Spleen (tissue), 11 donors: ENCODE results near the gene STAG3. TPM values are rescaled to one million over a fixed set of nuclear protein-coding genes. Genes with fewer than 3 reads are reported as not detected.

Source experiments
- DNase-seq: peaks from one replicate; pipeline ENCODE4 v3.0.0-alpha.2; 2020
- H3K27ac ChIP-seq, 8 donors: fragments of 200-600 bp; sonication (generic) in 7 of 8; 1 replicate in 4 of 8; 2 replicates in 4 of 8; pipeline versions ENCODE4 v1.5.0 to v1.8.0; 2016 to 2021; ENCODE audit warnings: inconsistent platforms in 4 of 8, mild to moderate bottlenecking in 4 of 8, moderate library complexity in 1 of 8
- H3K27me3 ChIP-seq, 7 donors: fragments of 200-600 bp; sonication (generic) in 6 of 7; replicated peaks in 1 of 7; 1 replicate in 4 of 7; 2 replicates in 3 of 7; pipeline versions ENCODE4 v1.5.0 to v1.8.0; 2016 to 2021; ENCODE audit warnings: inconsistent platforms in 3 of 7, mild to moderate bottlenecking in 1 of 7
- H3K36me3 ChIP-seq, 6 donors: fragments of 200-600 bp; sonication (generic) in 5 of 6; 1 replicate in 4 of 6; 2 replicates in 2 of 6; pipeline versions ENCODE4 v1.5.0 to v1.8.0; 2016 to 2021; ENCODE audit warnings: inconsistent platforms in 2 of 6
- H3K4me1 ChIP-seq, 6 donors: fragments of 200-600 bp; sonication (generic) in 5 of 6; 1 replicate in 3 of 6; 2 replicates in 3 of 6; pipeline versions ENCODE4 v1.5.0 to v1.8.0; 2016 to 2021; ENCODE audit warnings: inconsistent platforms in 3 of 6
- H3K4me3 ChIP-seq, 8 donors: fragments of 200-600 bp; sonication (generic) in 7 of 8; 1 replicate in 4 of 8; 2 replicates in 4 of 8; pipeline versions ENCODE4 v1.5.0 to v1.8.0; 2016 to 2021; ENCODE audit warnings: inconsistent platforms in 4 of 8, mild to moderate bottlenecking in 4 of 8, moderate library complexity in 2 of 8
- H3K9me3 ChIP-seq, 8 donors: fragments of 200-600 bp; sonication (generic) in 7 of 8; 1 replicate in 4 of 8; 2 replicates in 4 of 8; pipeline versions ENCODE4 v1.5.0 to v1.8.0; 2016 to 2021; ENCODE audit warnings: inconsistent platforms in 4 of 8
- POLR2A ChIP-seq, 3 donors: fragments of 450-650 bp; IDR thresholded peaks; one replicate each; pipeline ENCODE4 v1.5.1; 2017; ENCODE audit warnings: antibody characterized with exemption in 3 of 3, mild to moderate bottlenecking in 1 of 3
- POLR2AphosphoS5 ChIP-seq, 3 donors: sonication (generic); formaldehyde crosslinking; IDR thresholded peaks; one replicate each; pipeline ENCODE4 v1.5.1; 2017; ENCODE audit warnings: antibody characterized with exemption in 3 of 3
- WGBS, 5 donors: extraction: QIAGEN DNeasy Blood & Tissue Kit in 3 of 5; methylation state at CpG; one replicate each; pipeline versions ENCODE4 v1.1.5 to v1.1.7; 2013 to 2018; 5-methylcytosine and 5-hydroxymethylcytosine counted together
- intact Hi-C: fragments of 100-400 bp; cut with DNase I; formaldehyde crosslinking; loops from one replicate; pipeline ENCODE4 v1.15.0; 2023; ENCODE audit warnings: low total_unique reads
- polyA plus RNA-seq, 3 donors: library from polyadenylated mRNA; stranded (reverse); fragments of 200-250 nt; gene quantifications; one replicate each; pipeline ENCODE4 v1.2.1, GENCODE V29; 2013
- total RNA-seq, 7 donors: library from RNA; depleted of rRNA in 3 of 7; stranded (reverse); fragments of >200 nt in 3 of 7; fragmentation: NEBNext Ultra II Directional in 4 of 7; extraction: Animal tissue kit (Norgen Biotek cat#: 25700) in 4 of 7; gene quantifications; one replicate each; pipeline versions ENCODE4 v1.1.0 to v1.2.1, GENCODE V29; 2016 to 2021
- TF ChIP-seq, protein P1 (sequence below), 11 experiments: fragments of 200-600 bp in 7 of 11; fragments of 450-650 bp in 4 of 11; sonication (generic) in 4 of 11; IDR thresholded peaks in 8 of 11; conservative IDR thresholded peaks in 3 of 11; 1 replicate in 7 of 11; 2 replicates in 4 of 11; pipeline versions ENCODE4 v1.4.0 to v1.8.0; 2016 to 2021; ENCODE audit warnings: antibody characterized with exemption in 11 of 11, inconsistent platforms in 4 of 11, mild to moderate bottlenecking in 1 of 11
- donor health status: healthy with polysubstance abuse.
- donor health status: DM: no; HTN: no; CAD: no; lungs with moderate emphysema.
- donor health status: DM: no; HTN: no; CAD: no.
- donor health status: Bipolar disorder and iron deficiency.
- donor health status: healthy.
- donor health status: DM: no; HTN: no; CAD: no.
- donor health status: DM: yes; HTN: yes; CAD: no.

STAG3 gene
- total and polyA plus RNA-seq, 10 donors, result 8.0 to 123 (median 40.4) TPM

DNA sequence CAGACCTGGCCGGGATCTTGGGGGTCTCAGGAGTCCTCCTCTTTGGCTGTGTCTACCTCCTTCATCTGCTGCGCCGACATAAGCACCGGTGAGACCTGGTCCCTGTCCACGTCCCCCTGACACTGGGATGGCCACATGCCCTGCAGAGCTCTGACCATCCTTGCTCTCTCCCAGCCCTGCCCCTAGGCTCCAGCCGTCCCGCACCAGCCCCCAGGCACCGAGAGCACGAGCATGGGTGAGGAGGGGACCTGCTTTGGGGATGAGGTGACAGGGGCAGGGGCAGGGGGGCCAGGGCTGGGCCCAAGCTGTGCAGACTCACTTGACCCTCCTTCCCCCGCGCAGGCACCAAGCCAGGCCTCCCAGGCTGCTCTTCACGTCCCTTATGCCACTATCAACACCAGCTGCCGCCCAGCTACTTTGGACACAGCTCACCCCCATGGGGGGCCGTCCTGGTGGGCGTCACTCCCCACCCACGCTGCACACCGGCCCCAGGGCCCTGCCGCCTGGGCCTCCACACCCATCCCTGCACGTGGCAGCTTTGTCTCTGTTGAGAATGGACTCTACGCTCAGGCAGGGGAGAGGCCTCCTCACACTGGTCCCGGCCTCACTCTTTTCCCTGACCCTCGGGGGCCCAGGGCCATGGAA is 43.0 kb downstream of the STAG3 start:
- Histone ChIP-seq H3K36me3 (peaks cover 0 to 55% (median 19%) of the 10 kb centered on the region in 6 donors), H3K4me1 (peaks cover 0 to 83% (median 21%) of the 10 kb centered on the region in 6 donors), H3K27ac (peak overlapping the region; percentile 88 to 100 (median 92)), H3K4me3 (peak overlapping the region; percentile 31 to 81 (median 44)), H3K9me3 (no peaks in the 10 kb centered on the region), H3K27me3 (no peaks in the 10 kb centered on the region)
- WGBS, 5 donors, result 57 to 80% (median 70%) methylated on average over 14 to 22 of the region's 22 CpGs
- DNase-seq, result peak; percentile 82
- intact Hi-C loops, result loop anchor here (10.0 kb wide), 1 partner anchor 86 kb away; no protein-coding TSS in a partner anchor
- TF ChIP-seq POLR2A (IDR thresholded peaks at IDR 0.05) (no peak), POLR2AphosphoS5 (IDR thresholded peaks at IDR 0.05) (peak in 1 of 3 donors; percentile 52)

DNA sequence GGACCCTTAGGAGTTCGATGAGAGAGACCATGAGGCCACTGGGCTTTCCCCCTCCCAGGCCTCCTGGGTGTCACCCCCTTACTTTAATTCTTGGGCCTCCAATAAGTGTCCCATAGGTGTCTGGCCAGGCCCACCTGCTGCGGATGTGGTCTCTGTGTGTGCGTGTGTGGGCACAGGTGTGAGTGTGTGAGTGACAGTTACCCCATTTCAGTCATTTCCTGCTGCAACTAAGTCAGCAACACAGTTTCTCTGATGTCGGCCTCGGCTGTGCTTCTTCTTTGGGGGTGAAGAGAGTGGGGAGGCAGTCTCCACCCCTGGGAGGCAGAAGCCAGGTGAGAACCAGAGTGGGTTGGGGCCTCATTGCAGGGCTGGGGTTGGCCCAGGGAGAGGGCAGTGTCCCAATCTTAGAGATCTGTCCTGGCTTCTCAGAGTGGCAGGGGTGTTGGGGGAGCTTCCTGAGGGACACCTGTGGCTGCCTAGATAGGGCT is 43.6 kb downstream of the STAG3 start:
- peaks cover 0 to 83% (median 21%) of the 10 kb centered on the region in 6 donors for H3K4me1 ChIP-seq
- peaks cover 0 to 61% (median 19%) of the 10 kb centered on the region in 6 donors for H3K36me3 ChIP-seq
- intact Hi-C loops, result loop anchor here (10.0 kb wide), 1 partner anchor 86 kb away; no protein-coding TSS in a partner anchor
- H3K4me3 ChIP-seq, result peak overlapping the region in 7 of 8 donors; percentile 40 to 81 (median 45)
- peak; percentile 93 for DNase-seq
- WGBS, 5 donors, result 36 to 51% (median 41%) methylated on average over 4 to 5 of the region's 5 CpGs
- TF ChIP-seq POLR2A (IDR thresholded peaks at IDR 0.05) (peak in 2 of 3 donors; percentile 32 to 34), POLR2AphosphoS5 (IDR thresholded peaks at IDR 0.05) (peak; percentile 44 to 97 (median 87))
- TF ChIP-seq, protein P1, sequence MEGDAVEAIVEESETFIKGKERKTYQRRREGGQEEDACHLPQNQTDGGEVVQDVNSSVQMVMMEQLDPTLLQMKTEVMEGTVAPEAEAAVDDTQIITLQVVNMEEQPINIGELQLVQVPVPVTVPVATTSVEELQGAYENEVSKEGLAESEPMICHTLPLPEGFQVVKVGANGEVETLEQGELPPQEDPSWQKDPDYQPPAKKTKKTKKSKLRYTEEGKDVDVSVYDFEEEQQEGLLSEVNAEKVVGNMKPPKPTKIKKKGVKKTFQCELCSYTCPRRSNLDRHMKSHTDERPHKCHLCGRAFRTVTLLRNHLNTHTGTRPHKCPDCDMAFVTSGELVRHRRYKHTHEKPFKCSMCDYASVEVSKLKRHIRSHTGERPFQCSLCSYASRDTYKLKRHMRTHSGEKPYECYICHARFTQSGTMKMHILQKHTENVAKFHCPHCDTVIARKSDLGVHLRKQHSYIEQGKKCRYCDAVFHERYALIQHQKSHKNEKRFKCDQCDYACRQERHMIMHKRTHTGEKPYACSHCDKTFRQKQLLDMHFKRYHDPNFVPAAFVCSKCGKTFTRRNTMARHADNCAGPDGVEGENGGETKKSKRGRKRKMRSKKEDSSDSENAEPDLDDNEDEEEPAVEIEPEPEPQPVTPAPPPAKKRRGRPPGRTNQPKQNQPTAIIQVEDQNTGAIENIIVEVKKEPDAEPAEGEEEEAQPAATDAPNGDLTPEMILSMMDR (IDR thresholded peaks at IDR 0.05 in 8 of 11, conservative IDR thresholded peaks at IDR 0.05 in 3 of 11), result peak in 1 of 11 experiments; percentile 4
- no peaks in the 10 kb centered on the region for H3K9me3 ChIP-seq
- H3K27me3 ChIP-seq, result no peaks in the 10 kb centered on the region
- H3K27ac ChIP-seq, result peak overlapping the region; percentile 88 to 100 (median 92)

DNA sequence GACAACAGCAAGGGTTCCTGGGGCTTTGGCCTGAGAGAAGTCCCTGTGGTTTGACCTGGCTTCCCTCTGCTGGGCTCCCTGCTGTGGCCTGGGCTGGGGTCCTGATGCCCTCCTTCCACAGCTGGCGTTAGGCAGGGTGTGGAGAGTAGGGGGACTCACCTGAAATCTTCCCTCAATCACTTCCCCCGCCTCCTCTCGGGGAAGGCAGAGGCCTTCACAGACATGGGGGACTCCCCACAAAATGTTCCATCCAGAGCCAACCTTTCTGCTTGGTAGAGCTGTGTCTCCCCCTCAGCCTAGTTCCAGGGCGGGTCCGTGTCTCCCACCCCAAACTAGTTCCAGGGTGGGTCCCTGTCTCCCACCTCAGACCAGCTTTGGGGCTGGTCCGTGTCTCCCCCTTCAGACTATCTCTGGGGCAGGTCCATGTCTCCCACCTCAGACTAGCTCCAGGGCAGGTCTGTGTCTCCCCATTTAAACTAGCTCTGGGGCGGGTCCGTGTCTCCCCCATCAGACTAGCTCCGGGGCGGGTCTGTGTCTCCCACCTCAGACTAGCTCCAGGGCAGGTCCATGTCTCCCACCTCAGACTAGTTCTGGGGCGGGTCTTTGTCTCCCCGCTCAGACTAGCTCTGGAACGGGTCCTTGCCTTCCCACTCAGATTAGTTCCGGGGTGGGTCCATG is 44.2 kb downstream of the STAG3 start:
- 77 to 80% (median 79%) methylated on average over 9 to 14 of the region's 14 CpGs for WGBS, 5 donors
- peaks cover 0 to 78% (median 21%) of the 10 kb centered on the region in 6 donors for H3K4me1 ChIP-seq
- TF ChIP-seq, protein P1 (IDR thresholded peaks at IDR 0.05 in 8 of 11, conservative IDR thresholded peaks at IDR 0.05 in 3 of 11), result no peak
- TF ChIP-seq POLR2AphosphoS5 (IDR thresholded peaks at IDR 0.05), result no peak
- TF ChIP-seq POLR2A (IDR thresholded peaks at IDR 0.05), result no peak
- intact Hi-C loops, result loop anchor here (10.0 kb wide), 1 partner anchor 87 kb away; no protein-coding TSS in a partner anchor
- no peaks in the 10 kb centered on the region for H3K9me3 ChIP-seq
- peak overlapping the region in 7 of 8 donors; percentile 4 to 81 (median 45) for H3K4me3 ChIP-seq
- peak overlapping the region; percentile 83 to 100 (median 92) for H3K27ac ChIP-seq
- no peak for DNase-seq
- no peaks in the 10 kb centered on the region for H3K27me3 ChIP-seq
- peaks cover 0 to 67% (median 19%) of the 10 kb centered on the region in 6 donors for H3K36me3 ChIP-seq

DNA sequence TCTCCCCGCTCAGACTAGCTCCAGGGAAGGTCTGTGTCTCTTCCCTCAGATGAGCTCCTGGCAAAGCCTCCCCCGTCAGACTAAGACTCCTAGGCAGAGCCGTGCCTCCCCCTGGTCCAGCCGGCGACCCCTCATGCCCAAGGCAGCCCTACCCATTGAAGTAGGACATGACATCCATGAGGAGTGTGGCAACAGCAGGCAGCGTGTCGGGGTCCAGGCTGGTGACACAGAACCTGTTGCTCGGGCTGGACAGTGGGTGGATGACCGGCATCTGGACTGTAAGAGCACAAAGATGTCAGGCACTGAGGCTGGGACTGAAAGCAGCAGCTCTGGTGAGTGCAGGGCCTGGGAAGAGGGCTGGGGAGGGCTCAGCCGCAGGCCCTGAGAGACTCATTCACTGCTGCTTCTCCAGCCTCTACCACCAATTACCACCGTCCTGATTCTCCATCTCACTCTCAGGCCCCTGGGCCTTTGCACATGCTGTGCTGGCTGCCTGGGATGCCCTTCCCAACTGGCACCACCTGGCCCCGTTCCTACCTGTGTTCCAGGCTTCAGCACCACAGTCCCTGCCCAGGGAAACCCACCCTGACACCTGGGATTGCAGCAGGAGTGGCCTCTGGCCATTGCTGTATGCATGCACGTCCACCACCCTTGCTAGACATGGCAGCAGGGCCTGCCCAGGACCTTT is 44.9 kb downstream of the STAG3 start:
- Histone ChIP-seq H3K4me3 (peak overlapping the region in 4 of 8 donors; percentile 43 to 81 (median 55)), H3K27ac (peak overlapping the region in 7 of 8 donors; percentile 26 to 100 (median 93)), H3K9me3 (no peaks in the 10 kb centered on the region), H3K36me3 (peaks cover 0 to 74% (median 19%) of the 10 kb centered on the region in 6 donors), H3K27me3 (no peaks in the 10 kb centered on the region), H3K4me1 (peaks cover 0 to 78% (median 21%) of the 10 kb centered on the region in 6 donors)
- TF ChIP-seq, protein P1 (IDR thresholded peaks at IDR 0.05 in 8 of 11, conservative IDR thresholded peaks at IDR 0.05 in 3 of 11), result no peak
- TF ChIP-seq POLR2A (IDR thresholded peaks at IDR 0.05), result no peak
- TF ChIP-seq POLR2AphosphoS5 (IDR thresholded peaks at IDR 0.05), result peak in 2 of 3 donors; percentile 23 to 56
- DNase-seq, result no peak
- 80 to 96% (median 93%) methylated on average over 13 of the region's 13 CpGs for WGBS, 5 donors
- intact Hi-C loops, result loop anchor here (10.0 kb wide), 1 partner anchor 88 kb away; no protein-coding TSS in a partner anchor
